Posterior cingulate gyrus (tissue), 11 donors: ENCODE measurements around the gene VDAC1.
"Not testable (repeated sequence)": the region's sequence is repeated elsewhere in the genome, so short reads cannot be mapped to it uniquely, and the experiment has no call there.

Source experiments
- DNase-seq, 10 donors: peaks; one replicate each; pipeline versions ENCODE4 v3.0.0 to v3.0.0-alpha.2; 2020 to 2021; ENCODE audit warnings: mixed read lengths in 3 of 10
- intact Hi-C: fragments of 100-400 bp; cut with DNase I; formaldehyde crosslinking; loops from one replicate; pipeline ENCODE4 v1.15.1; 2023

The VDAC1 gene

GRCh38 chr5:134004626-134005416, at the start of gene VDAC1:
TSS of gene VDAC1 (minus strand) at chr5:134004975. CDS start at chr5:133993012, 11,963 bp downstream.
- DNase-seq, result peak; percentile 59 to 96 (median 82)
- intact Hi-C loops, result loop anchor here (2.0 kb wide), 1 partner anchor 36 kb away; the partner anchor contains the start of gene C5orf15

- DNase-seq, result peak in 2 of 10 donors; percentile 19 to 28
- intact Hi-C loops, result no loop called here
Observed at GRCh38 chr5:134053840-134054338, 49.1 kb upstream of the VDAC1 start.

GRCh38 chr5:134053314-134053839, 48.6 kb upstream of the VDAC1 start:
- intact Hi-C loops, result no loop called here
- DNase-seq, result peak in 2 of 10 donors; percentile 26 to 63

GRCh38 chr5:134051305-134051704, 46.5 kb upstream of the VDAC1 start:
- intact Hi-C loops, result no loop called here
- no peak for DNase-seq

- DNase-seq, result no peak
- intact Hi-C loops, result no loop called here
Observed at GRCh38 chr5:134048864-134049263, 44.1 kb upstream of the VDAC1 start.

GRCh38 chr5:134047687-134048056, 42.9 kb upstream of the VDAC1 start:
- intact Hi-C loops, result no loop called here
- peak in 2 of 10 donors; percentile 7 to 31 for DNase-seq

- DNase-seq, result peak in 2 of 10 donors; percentile 13 to 38
Observed at GRCh38 chr5:134046801-134047686, 42.3 kb upstream of the VDAC1 start.

GRCh38 chr5:134046330-134046729, 41.6 kb upstream of the VDAC1 start:
- intact Hi-C loops, result no loop called here
- peak in 2 of 10 donors; percentile 10 to 32 for DNase-seq

More at GRCh38 chr5:134046801-134047686, 42.3 kb upstream of the VDAC1 start:
- intact Hi-C loops, result no loop called here

GRCh38 chr5:134043793-134044792, 39.3 kb upstream of the VDAC1 start:
- intact Hi-C loops, result no loop called here
- DNase-seq, result peak in 2 of 10 donors; percentile 42 to 68

GRCh38 chr5:134041570-134042411, 37.0 kb upstream of the VDAC1 start:
- intact Hi-C loops, result no loop called here
- DNase-seq, result peak in 2 of 10 donors; percentile 48 to 74

- intact Hi-C loops, result loop anchor here (5.0 kb wide), 1 partner anchor 254 kb away; no protein-coding TSS in a partner anchor
- peak in 1 of 10 donors; percentile 6 for DNase-seq
Observed at GRCh38 chr5:134038138-134038537, 33.4 kb upstream of the VDAC1 start.

GRCh38 chr5:134037160-134037559, 32.4 kb upstream of the VDAC1 start:
- intact Hi-C loops, result loop anchor here (5.0 kb wide), 1 partner anchor 255 kb away; no protein-coding TSS in a partner anchor
- no peak for DNase-seq

- peak in 1 of 10 donors; percentile 44 for DNase-seq
- intact Hi-C loops, result no loop called here
Observed at GRCh38 chr5:134034326-134034725, 29.6 kb upstream of the VDAC1 start.

GRCh38 chr5:134030303-134030964, 25.7 kb upstream of the VDAC1 start:
- intact Hi-C loops, result not testable (repeated sequence)
- DNase-seq, result peak in 1 of 10 donors; percentile 3

GRCh38 chr5:134029156-134029555, 24.4 kb upstream of the VDAC1 start:
- DNase-seq, result no peak
- intact Hi-C loops, result no loop called here

- intact Hi-C loops, result no loop called here
- DNase-seq, result peak in 1 of 10 donors; percentile 3
Observed at GRCh38 chr5:134028496-134028895, 23.7 kb upstream of the VDAC1 start.

- peak in 1 of 10 donors; percentile 61 for DNase-seq
- intact Hi-C loops, result no loop called here
Observed at GRCh38 chr5:134027288-134027615, 22.5 kb upstream of the VDAC1 start.
